HTERT RPE-1 (cell line): ENCODE measurements around the gene BHLHE41.

ENCODE experiments used
- in situ Hi-C: fragments of 300-500 bp; cut with MboI; formaldehyde crosslinking; loops from 4 replicates; pipeline ENCODE4 v1.14.3; 2020; ENCODE audit warnings: low sequenced_read_pairs

Gene BHLHE41

GRCh38 chr12:26124446-26125399, at the start of gene BHLHE41:
Gene BHLHE41, minus strand, starts transcription at chr12:26125037. Its CDS starts 258 bp downstream, at chr12:26124779.
- in situ Hi-C loops = no loop called here

DNA sequence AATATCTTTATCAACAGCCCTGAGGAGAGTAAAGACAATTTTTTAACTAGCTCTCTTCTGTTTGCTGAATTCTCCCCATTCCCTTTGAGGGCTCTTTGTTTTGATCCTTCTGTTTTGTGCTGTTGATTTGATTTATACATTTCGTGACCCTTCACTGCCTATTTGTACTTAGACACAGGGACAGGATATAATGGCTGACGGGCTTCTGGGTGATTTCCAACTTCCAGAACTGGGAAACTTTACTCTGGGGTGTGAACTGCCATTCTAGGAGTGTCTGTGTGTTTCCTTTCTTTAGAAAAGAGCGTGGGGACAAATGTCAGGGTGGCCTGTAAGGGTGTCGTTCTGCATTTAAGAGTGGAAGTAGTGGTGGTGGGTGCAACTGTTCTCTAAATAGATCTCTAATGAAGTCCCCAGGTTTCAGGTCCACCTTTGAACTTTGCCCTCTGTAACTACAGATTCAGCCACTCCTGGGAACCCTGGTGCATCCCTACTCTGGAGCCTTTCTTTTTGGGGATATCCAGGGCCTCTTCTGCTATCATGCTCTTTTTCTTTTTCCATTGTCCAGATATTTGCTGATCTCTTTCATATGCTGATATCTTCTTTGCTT, 48.2 kb upstream of the BHLHE41 start:
- in situ Hi-C loops = no loop called here

- in situ Hi-C loops = no loop called here
Observed at GRCh38 chr12:26172539-26172938, 47.7 kb upstream of the BHLHE41 start.

GRCh38 chr12:26172013-26172412, 47.2 kb upstream of the BHLHE41 start:
- in situ Hi-C loops = no loop called here

DNA sequence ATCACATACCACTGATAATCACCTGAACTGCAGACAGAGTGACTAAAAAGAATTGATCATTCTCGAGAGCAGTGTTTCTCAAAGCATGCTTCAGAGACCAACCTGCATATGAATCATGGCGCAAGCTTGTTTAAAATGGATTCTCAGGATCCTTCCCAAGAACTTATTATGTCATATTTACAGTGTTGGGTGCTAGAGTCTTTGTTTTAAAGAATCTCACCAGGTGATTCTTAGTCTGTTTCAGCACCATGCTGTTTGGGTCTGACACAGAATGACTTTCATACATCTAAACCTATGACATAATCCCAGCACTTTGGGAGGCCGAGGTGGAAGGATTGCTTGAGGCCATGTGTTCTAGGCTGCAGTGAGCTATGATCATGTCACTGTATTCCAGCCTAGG, 39.3 kb upstream of the BHLHE41 start:
- in situ Hi-C loops = no loop called here

GRCh38 chr12:26162905-26163304, 38.1 kb upstream of the BHLHE41 start:
- in situ Hi-C loops = no loop called here

DNA sequence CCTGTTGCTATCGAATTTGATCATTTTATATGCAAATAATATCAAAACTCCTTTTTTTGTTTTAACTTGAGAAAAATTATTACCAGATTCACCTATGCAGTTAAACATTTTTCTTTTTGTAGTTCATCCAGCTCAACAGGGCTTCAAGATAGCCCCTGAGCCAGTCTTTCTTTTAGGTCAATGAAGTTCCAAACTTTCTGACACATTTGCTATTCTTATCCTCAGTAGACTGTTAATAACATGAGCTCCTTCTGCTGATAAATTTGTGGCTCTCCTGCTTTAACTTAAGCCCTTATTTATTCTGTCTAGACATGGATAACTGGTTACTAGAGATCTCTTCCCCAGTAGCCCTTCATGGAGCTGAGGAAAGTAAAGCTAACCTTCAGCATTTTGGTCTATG, 37.3 kb upstream of the BHLHE41 start:
- in situ Hi-C loops = no loop called here

GRCh38 chr12:26158078-26158764, 33.4 kb upstream of the BHLHE41 start:
- in situ Hi-C loops = no loop called here

DNA sequence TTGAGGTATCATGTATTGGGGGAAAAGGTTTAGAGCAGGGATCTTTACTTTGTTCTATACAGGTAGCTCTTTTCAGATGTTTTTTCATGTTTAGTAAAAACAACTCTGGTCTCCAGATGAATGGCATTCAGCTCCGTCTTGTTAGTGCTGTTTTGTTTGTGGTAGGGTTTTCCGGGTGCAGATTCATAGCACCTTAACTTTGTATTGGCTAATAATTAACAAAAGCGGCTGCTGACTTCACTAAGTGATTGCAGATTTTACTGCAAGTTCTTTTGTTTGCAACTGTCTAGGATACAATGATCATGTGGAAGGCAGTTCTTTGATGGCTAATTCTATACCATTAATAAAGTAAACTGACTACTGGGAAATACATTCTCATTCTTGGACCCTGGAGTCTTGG, 32.2 kb upstream of the BHLHE41 start:
- in situ Hi-C loops = no loop called here

GRCh38 chr12:26156201-26156871, 31.5 kb upstream of the BHLHE41 start:
- in situ Hi-C loops = no loop called here

DNA sequence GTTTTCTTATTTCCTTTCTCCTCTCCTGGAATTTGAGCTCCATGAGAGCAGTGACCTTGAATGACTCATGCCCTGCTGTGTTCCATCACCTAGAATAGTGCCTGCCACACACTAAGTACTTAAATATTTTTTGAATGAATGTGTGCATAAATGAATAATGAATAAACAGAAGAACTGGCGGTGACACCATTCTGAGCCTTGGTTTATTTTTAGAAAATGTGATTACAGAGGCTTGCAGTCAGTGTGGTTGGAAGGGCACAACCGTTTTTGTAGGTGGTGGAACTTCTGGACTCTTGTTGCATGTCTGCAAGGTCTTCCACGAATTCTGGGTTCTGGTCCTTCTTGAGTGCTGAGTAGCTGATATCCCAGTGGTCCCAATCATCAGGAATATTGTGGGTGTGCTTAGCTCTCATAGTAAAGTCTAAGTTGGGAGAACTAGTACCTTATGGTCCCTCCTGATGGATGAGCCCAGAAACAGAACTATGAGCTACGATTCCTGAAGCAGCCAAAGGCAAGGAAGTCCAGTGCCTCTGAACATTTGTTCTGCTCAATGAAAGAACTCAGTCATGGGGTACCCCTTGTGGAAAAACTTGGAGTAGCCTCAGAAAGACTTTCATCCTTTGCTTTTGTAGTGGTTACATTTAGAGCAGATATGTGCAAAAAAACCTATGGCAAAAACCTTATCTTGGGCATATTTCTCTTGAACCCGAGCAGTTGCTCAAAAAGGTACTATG, 28.8 kb upstream of the BHLHE41 start:
- in situ Hi-C loops = no loop called here

DNA sequence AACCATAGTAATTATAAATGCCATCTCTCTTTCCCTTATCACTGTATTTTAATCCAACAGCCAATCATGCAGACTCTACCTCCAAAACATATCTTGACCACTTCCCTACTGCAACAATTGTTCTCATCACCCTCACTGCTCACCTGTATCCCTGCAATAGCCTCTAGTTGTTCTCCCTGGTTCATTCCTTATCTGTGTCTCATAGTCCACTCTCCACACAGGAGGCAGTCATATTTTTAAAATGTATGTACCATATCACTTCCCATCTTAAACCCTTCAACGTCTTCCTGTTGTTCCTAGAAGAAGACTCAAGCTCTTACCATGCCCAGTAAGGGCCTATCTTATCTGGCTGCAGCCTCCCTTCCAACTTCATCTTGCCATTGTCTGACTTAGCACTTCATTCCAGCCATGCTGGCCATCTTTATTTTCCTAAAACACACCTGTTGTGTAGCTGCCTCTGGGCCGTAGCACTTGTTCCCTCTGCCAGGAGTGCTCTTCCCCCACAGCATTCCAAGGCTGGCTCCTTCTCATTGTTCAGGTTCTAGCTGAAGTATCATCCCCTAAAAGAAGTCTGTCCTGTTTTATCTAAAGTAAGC, 27.8 kb upstream of the BHLHE41 start:
- in situ Hi-C loops = no loop called here

DNA sequence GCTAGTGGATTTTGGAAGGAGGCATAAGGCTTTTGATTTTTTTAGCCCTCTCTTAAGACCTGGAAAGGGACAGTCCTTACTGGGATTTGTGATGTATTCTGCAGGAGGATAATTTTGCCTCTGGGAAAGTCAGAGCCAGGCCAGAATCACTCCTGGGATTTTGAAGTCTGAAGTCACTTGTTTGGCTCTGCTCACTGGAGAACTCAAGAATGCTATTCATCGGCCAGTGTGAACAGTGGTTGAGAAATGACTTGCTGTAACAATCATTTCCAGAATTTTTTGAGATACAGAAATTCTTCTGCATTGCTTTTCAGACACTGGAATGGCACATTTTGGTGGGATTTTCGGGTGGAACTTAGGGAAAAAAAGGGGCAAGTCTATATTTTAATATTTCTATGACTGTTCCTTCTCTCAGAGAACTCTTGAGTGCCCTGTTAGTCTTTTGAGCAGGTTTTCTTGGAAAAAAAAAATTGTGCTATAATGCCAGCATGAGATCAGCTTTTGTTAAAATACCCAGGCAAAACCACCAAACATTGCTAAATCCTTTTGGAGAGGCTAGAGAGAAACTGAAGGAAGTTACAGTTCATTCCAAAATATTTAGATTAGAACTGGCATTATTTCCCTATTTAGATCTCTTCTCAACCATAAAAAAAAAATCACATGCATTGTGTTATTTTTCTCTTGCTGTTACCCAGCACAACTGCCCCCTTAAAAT, 26.1 kb upstream of the BHLHE41 start:
- in situ Hi-C loops = no loop called here

- in situ Hi-C loops = no loop called here
Observed at GRCh38 chr12:26149968-26150500, 25.2 kb upstream of the BHLHE41 start.

DNA sequence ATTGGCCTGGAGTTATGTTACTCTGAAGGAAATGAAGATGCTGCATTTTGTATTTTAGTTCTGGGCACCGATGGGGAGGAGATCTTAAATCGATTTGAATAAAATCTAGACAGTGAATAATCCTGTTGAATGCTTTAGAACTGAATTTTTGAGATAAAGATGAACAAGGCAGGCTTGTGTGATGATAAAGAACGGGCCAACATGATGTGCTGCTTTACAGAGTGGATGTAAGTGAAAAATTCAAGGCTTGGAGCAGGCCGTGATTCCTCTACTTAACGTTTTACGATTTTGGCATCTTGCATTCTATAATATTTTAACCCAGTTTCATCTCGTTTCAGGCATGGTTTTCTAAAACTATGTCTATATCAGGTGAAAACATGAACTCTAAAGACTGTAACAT, 23.5 kb upstream of the BHLHE41 start:
- in situ Hi-C loops = no loop called here

DNA sequence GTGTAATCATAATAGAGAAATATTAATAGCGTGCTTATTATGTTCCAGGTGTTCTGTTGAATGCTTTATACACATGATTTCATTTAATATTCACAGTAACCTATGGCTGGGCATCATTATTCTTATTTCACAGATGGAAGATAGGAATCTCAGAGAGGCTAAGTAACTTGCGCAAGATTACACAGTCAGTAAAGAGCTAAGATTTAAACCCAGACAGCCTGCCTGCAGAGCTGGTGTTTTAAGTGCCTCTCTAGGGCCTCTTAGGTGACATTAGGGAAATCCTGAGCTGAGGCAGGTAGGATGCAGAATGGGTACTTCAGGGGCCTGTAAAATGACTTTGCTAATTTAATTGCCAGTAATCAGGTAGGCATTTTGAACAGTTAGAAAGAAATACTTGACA, 18.5 kb upstream of the BHLHE41 start:
- in situ Hi-C loops = no loop called here

DNA sequence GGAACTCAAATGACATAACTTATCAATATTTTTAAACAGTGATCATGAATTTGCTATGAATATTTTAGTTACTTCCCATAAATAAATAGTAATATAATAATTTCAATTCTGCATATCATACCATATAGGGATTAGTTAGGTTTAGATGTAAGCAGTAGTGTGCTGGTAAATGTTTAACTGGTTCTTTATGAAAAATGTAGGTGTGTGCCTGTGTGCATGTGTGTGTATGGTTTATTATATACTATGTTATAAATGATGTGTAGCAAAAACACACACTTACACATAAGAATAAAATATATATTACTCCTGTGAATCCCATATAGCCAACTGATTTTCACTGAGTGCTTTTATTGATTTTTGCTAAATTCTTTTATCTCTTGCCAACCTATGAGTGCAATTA, 14.0 kb upstream of the BHLHE41 start:
- in situ Hi-C loops = no loop called here

DNA sequence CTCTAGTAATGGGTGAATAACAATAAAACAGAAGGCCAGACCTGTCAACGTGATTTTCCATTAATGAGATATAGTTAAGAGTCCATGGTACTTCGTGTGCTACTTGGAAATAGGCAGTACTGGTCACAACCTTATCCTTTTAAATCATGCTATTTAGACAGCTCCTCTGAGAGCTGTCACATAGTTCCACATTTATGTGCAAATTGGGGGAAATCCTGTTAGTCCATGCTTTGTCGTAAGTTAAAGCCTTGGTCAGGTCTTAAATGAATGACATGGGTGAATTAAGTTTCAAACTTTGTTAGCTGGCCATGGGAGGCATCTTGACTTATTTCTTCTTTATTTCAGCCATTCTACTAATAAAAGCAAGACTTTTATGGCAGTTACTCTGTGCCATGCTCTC, 11.9 kb upstream of the BHLHE41 start:
- in situ Hi-C loops = no loop called here

DNA sequence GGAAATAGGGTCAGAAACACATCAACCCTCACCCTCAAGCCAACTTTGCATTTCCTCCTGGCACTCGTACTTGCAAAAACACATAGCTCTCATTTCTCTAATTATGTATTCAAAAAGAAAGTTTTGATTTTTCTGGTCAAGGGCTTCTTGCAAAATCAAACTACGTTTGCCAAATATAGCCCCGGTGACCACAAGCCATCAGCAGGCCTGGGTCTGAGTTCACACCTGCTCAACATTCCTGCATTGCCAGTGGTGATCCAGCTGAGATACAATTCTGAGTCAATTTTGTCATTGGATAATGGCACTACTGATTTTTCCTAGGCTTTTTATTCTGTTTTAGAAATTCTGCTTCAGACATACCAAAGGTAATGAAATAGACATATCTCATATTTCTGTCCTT, 10.7 kb upstream of the BHLHE41 start:
- in situ Hi-C loops = no loop called here
